T-helper 17 cell (primary cell): ENCODE measurements around the gene OR10P1. TPM values are rescaled to one million over a fixed set of nuclear protein-coding genes. Genes with fewer than 3 reads are reported as not detected.

Experiments used
- ATAC-seq: fragments of 150-1000 bp; cut with Tn5 transposase; 2 replicates; pipeline ENCODE4 v1.10.0; 2021; ENCODE audit warnings: mild to moderate bottlenecking, moderate library complexity
- DNase-seq, 3 donors: peaks; one replicate each; pipeline versions ENCODE4 v3.0.0 to v3.0.0-alpha.2; 2020 to 2021
- H3K9me3 ChIP-seq: one replicate; pipeline ENCODE4 v1.7.0; 2013; ENCODE audit warnings: low read length, mild to moderate bottlenecking; ENCODE audit not compliant: control insufficient read depth, poor library complexity, severe bottlenecking
- H3K27ac Mint-ChIP-seq: one replicate; pipeline ENCODE4 v1.8.0; 2022; ENCODE audit warnings: mild to moderate bottlenecking, moderate library complexity, mixed read lengths
- H3K27me3 Mint-ChIP-seq: one replicate; pipeline ENCODE4 v1.8.0; 2022; ENCODE audit warnings: mixed read lengths
- H3K36me3 Mint-ChIP-seq: one replicate; pipeline ENCODE4 v1.8.0; 2022; ENCODE audit warnings: low read depth, mixed read lengths
- H3K4me1 Mint-ChIP-seq: one replicate; pipeline ENCODE4 v1.8.0; 2022; ENCODE audit warnings: mild to moderate bottlenecking, mixed read lengths
- H3K4me3 Mint-ChIP-seq: one replicate; pipeline ENCODE4 v1.8.0; 2022; ENCODE audit warnings: mild to moderate bottlenecking, moderate library complexity, mixed read lengths
- total RNA-seq, 4 donors: library from RNA in 2 of 4; stranded (reverse) in 2 of 4; gene quantifications; one replicate each; pipeline ENCODE4 v1.2.3 and lab custom pipeline; 2022 to 2026

The OR10P1 gene
- total RNA-seq, 2 donors from 2014 or later: not detected

DNA sequence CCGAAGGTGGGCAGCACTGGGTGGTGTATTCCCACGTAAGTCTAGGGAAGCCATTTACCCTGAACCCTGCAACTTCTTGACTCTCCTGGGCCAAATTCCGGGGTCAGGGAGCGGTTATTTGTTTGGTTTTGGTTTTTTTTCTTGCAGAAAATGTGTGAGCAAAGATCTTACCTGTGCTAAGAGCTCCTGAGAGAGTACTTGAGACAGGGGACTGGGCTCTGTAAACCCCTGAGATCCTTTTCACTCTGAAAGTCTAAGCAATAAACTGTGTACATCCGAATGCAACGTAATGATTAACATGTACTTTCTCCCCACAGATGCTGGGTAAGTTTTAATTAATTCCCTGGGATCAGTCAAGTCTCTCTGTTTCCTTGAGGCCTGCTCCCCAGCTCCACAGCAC lies 21.5 kb downstream of the OR10P1 start:
- DNase-seq (no peak), ATAC-seq (no peak)
- Mint-ChIP-seq H3K4me3 (no peak overlapping the region), H3K36me3 (no peaks in the 10 kb centered on the region), H3K27ac (no peak overlapping the region), H3K27me3 (peaks cover 31% of the 10 kb centered on the region), H3K4me1 (peaks cover 4% of the 10 kb centered on the region)
- H3K9me3 ChIP-seq: no peaks in the 10 kb centered on the region

DNA sequence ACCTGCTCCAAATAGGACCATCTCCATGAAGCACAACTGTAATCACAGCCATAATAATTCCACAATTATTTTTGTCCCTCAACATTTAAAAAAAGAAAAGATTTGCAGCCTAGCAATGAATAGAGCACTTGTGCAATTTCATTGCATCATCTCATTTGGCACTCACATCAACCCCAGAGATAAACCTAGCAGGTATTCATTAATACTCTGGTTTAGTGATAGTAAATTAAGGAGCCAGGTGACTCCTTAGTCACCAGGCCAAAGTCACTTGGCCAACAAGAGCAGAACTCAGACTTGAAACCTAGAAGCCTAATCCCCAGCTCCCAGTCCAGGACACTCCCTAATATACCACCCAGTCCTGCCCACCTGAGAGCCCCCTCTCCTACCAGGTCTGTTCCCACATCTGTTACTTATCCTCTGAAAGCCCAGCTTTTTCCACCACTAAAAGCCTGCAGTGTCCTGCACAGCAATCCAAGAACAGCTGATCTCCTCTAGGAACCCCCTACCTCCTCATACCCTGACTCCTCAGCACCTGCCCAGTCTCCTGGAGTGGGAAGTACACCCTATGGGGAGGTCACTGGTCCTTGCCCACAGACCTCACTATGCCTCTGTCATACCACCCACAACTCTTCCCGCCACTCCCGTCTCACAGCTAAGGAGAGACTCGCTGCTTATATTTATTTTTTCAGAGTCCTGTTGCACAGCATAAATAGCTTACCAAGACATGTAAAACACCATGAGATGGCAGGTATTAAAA lies 22.1 kb downstream of the OR10P1 start:
- Mint-ChIP-seq H3K27ac (no peak overlapping the region), H3K36me3 (no peaks in the 10 kb centered on the region), H3K4me1 (peaks cover 4% of the 10 kb centered on the region), H3K27me3 (peaks cover 31% of the 10 kb centered on the region), H3K4me3 (no peak overlapping the region)
- H3K9me3 ChIP-seq: no peaks in the 10 kb centered on the region
- DNase-seq (no peak), ATAC-seq (no peak)

- Mint-ChIP-seq H3K4me1 (peaks cover 4% of the 10 kb centered on the region), H3K27ac (no peak overlapping the region), H3K27me3 (peaks cover 31% of the 10 kb centered on the region), H3K36me3 (no peaks in the 10 kb centered on the region), H3K4me3 (no peak overlapping the region)
- ATAC-seq (no peak), DNase-seq (no peak)
- no peaks in the 10 kb centered on the region for H3K9me3 ChIP-seq
Measured at GRCh38 chr12:55659486-55660385, 23.0 kb downstream of the OR10P1 start.

GRCh38 chr12:55663391-55663790 lies 26.7 kb downstream of the OR10P1 start:
- DNase-seq (no peak), ATAC-seq (no peak)
- no peak overlapping the region for H3K27ac Mint-ChIP-seq
- no peak overlapping the region for H3K4me3 Mint-ChIP-seq
- H3K4me1 Mint-ChIP-seq: no peaks in the 10 kb centered on the region
- peaks cover 26% of the 10 kb centered on the region for H3K27me3 Mint-ChIP-seq
- H3K9me3 ChIP-seq: no peaks in the 10 kb centered on the region
- H3K36me3 Mint-ChIP-seq: no peaks in the 10 kb centered on the region

DNA sequence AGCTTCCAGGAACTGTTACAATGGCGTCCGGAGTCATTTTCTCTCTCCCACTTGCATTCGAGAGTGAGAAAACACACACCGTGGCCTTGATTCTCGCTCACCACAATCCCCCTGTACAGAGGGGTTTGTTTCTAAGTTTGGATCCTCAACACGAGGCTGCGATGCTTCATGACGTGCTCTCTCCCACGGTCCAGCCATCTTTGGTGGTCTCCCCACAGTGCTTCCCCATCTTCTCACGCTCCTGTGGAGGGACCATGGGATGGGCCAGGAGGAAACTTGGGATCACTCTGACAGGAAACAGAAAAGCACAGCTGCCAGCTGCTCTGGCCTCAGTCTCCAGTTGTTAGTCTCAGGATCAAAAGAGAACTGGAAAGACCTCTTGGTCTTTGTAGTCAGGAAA lies 28.1 kb downstream of the OR10P1 start:
- no peaks in the 10 kb centered on the region for H3K9me3 ChIP-seq
- H3K27ac Mint-ChIP-seq: no peak overlapping the region
- H3K36me3 Mint-ChIP-seq: no peaks in the 10 kb centered on the region
- DNase-seq (no peak), ATAC-seq (no peak)
- peaks cover 20% of the 10 kb centered on the region for H3K27me3 Mint-ChIP-seq
- no peak overlapping the region for H3K4me3 Mint-ChIP-seq
- no peaks in the 10 kb centered on the region for H3K4me1 Mint-ChIP-seq

- ATAC-seq (no peak), DNase-seq (no peak)
- H3K9me3 ChIP-seq: no peaks in the 10 kb centered on the region
- peaks cover 27% of the 10 kb centered on the region for H3K27me3 Mint-ChIP-seq
- no peak overlapping the region for H3K27ac Mint-ChIP-seq
- no peaks in the 10 kb centered on the region for H3K36me3 Mint-ChIP-seq
- H3K4me1 Mint-ChIP-seq: peaks cover 2% of the 10 kb centered on the region
- no peak overlapping the region for H3K4me3 Mint-ChIP-seq
Measured at GRCh38 chr12:55666508-55666907, 29.8 kb downstream of the OR10P1 start.

- DNase-seq: no peak
- ATAC-seq: no peak
- H3K27ac Mint-ChIP-seq: no peak overlapping the region
- H3K4me3 Mint-ChIP-seq: no peak overlapping the region
- peaks cover 12% of the 10 kb centered on the region for H3K4me1 Mint-ChIP-seq
- H3K36me3 Mint-ChIP-seq: peaks cover 5% of the 10 kb centered on the region
- peaks cover 46% of the 10 kb centered on the region for H3K27me3 Mint-ChIP-seq
- no peaks in the 10 kb centered on the region for H3K9me3 ChIP-seq
Measured at GRCh38 chr12:55670276-55670675, 33.6 kb downstream of the OR10P1 start.

DNA sequence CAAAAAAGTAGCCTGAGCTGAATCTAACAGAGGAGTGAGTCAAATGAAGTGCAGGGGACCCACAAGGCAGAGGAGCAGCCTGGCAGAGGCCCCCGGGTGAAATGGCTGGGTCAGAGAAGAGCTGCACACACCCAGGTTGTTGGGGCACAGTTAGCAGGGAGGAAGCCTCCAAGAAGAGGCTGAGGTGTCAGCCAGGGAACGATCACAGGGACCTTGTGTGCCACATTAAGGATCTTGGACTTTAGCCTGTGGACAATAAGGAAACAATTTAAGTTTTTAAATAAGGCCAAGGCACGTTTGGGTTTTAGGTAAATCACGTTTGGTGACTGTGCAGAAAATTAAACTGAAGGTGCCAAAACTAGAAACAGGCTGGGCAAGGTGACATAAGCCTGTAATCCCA lies 35.1 kb downstream of the OR10P1 start:
- Mint-ChIP-seq H3K27me3 (peaks cover 57% of the 10 kb centered on the region), H3K36me3 (peaks cover 5% of the 10 kb centered on the region), H3K27ac (no peak overlapping the region), H3K4me1 (peaks cover 12% of the 10 kb centered on the region), H3K4me3 (no peak overlapping the region)
- no peak for DNase-seq
- ATAC-seq: no peak
- H3K9me3 ChIP-seq: no peaks in the 10 kb centered on the region

DNA sequence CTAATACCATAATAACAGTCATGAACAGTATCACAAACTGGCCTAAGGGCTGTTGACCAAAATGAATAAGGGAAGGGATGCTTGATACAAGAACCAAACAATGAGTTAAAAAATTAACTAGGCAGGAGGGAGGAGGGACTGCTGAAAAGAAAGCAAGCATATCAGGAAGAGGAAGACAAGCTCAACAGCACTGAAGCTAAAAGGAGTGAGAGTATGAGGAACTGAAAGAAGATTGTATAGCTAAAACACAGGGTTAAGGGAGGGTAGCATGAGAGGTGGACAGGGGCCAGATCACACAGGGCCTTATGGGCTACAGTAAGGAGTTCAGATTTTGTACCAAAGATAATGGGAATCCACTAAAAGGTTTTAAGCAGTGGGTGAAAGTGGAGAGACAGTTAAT lies 36.9 kb downstream of the OR10P1 start:
- H3K9me3 ChIP-seq: no peaks in the 10 kb centered on the region
- Mint-ChIP-seq H3K36me3 (peaks cover 5% of the 10 kb centered on the region), H3K27me3 (peaks cover 57% of the 10 kb centered on the region), H3K27ac (no peak overlapping the region), H3K4me1 (peaks cover 12% of the 10 kb centered on the region), H3K4me3 (no peak overlapping the region)
- DNase-seq (no peak), ATAC-seq (peak; percentile 54)

DNA sequence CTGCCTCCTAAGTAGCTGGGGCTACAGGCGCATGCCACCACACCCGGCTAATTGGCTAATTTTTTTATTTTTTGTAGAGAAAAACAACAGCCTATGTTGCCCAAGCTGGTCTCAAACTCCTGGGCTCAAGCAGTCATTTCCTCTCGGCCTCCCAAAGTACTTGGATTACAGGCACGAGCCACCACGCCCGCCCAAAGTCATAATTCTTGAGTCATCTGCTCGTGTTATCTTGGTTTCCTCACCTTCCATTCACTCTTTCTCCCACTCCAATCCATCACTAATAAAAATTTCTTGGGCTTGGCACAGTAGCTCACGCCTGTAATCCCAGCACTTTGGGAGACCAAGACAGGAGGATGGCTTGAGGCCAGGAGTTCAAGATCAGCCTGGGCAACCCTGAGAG lies 39.0 kb downstream of the OR10P1 start:
- ATAC-seq: no peak
- H3K4me3 Mint-ChIP-seq: no peak overlapping the region
- H3K36me3 Mint-ChIP-seq: peaks cover 5% of the 10 kb centered on the region
- H3K27me3 Mint-ChIP-seq: peaks cover 67% of the 10 kb centered on the region
- no peak overlapping the region for H3K27ac Mint-ChIP-seq
- no peak for DNase-seq
- H3K4me1 Mint-ChIP-seq: peaks cover 10% of the 10 kb centered on the region
- H3K9me3 ChIP-seq: no peaks in the 10 kb centered on the region

DNA sequence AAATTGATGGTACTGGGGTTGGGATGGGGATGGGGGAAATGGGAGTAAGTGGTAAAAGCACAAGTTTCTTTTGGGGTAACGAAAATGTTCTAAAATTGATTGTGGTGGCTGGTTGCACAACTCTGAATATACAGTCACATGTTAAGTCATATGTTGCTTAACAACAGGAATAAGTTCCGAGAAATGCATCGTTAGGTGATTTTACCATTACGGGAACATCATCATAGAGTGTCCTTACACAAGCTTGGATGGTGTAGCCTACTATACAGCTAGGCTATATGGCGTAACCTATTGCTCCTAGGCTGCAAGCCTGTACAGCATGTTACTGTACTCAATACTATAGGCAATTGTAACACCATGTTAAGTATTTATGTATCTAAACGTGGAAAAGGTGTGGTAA lies 40.0 kb downstream of the OR10P1 start:
- DNase-seq (no peak), ATAC-seq (no peak)
- H3K4me3 Mint-ChIP-seq: no peak overlapping the region
- H3K4me1 Mint-ChIP-seq: peaks cover 20% of the 10 kb centered on the region
- H3K9me3 ChIP-seq: no peaks in the 10 kb centered on the region
- H3K27ac Mint-ChIP-seq: no peak overlapping the region
- H3K36me3 Mint-ChIP-seq: peaks cover 5% of the 10 kb centered on the region
- peaks cover 69% of the 10 kb centered on the region for H3K27me3 Mint-ChIP-seq

DNA sequence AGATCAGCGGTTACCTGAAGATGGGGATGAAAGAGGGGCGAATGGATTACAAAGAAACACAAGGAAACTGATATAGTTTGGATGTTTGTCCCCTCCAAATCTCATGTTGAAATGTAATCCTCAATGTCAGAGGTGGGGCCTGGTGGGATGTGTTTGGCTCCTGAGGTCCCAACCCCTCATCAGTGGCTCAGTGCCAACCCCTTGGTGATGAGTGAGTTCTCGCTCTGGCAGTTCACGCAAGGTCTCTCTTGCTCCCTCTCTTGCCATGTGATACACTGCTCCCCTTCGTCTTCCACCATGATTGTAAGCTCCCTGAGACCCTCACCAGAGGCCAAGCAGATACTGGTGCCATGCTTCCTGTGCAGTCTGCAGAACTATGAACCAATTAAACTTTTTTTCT lies 43.0 kb downstream of the OR10P1 start:
- Mint-ChIP-seq H3K4me1 (peaks cover 14% of the 10 kb centered on the region), H3K36me3 (no peaks in the 10 kb centered on the region), H3K27ac (no peak overlapping the region), H3K27me3 (peaks cover 63% of the 10 kb centered on the region), H3K4me3 (no peak overlapping the region)
- H3K9me3 ChIP-seq: no peaks in the 10 kb centered on the region
- ATAC-seq (no peak), DNase-seq (no peak)

DNA sequence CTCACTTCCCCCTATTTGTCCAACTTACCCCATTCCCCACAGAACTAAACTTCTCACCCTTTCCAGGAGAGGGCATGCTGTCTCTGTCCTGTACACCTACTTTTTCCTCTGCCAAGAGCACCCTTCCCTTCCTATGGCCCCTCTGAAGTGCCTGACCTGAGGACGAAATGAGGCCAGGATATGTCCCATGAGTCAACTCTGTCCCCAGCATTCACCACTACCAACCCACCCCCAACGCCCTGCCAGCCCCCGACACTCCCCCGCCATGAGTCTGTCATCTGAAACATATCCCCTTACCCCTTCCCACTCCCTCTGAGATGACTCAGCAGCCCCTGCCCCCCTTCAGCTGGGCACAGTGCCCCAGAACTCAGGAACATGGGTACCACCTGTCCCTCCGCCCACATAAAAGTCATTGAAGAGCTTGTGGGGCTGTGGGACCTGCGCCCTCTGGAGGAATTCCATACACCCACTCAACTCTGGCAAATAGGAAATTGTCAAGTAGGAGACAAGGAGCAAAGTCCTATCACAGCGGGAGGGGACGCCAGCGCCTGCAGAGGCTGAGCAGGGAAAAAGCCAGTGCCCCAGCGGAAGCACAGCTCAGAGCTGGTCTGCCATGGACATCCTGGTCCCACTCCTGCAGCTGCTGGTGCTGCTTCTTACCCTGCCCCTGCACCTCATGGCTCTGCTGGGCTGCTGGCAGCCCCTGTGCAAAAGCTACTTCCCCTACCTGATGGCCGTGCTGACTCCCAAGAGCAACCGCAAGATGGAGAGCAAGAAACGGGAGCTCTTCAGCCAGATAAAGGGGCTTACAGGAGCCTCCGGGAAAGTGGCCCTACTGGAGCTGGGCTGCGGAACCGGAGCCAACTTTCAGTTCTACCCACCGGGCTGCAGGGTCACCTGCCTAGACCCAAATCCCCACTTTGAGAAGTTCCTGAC lies 44.7 kb downstream of the OR10P1 start:
- DNase-seq (no peak), ATAC-seq (no peak)
- H3K36me3 Mint-ChIP-seq: peaks cover 6% of the 10 kb centered on the region
- no peak overlapping the region for H3K27ac Mint-ChIP-seq
- H3K4me1 Mint-ChIP-seq: peaks cover 16% of the 10 kb centered on the region
- H3K4me3 Mint-ChIP-seq: peak overlapping the region; percentile 31
- no peaks in the 10 kb centered on the region for H3K9me3 ChIP-seq
- H3K27me3 Mint-ChIP-seq: peaks cover 58% of the 10 kb centered on the region
